Kidney (tissue), 14 donors: ENCODE results near the gene LYZL1. TPM values are rescaled to one million over a fixed set of nuclear protein-coding genes. Genes with fewer than 3 reads are reported as not detected.

Source experiments
- DNase-seq, 5 donors: peaks; one replicate each; pipeline ENCODE4 v3.0.0-alpha.2; 2013 to 2020
- FAIRE-seq: peaks from 2 replicates; lab custom pipeline; 2012; peaks lifted over from hg19 to GRCh38; lab: Jason Lieb, UNC
- H3K27ac ChIP-seq, 2 donors: one replicate each; pipeline ENCODE4 v1.7.0; 2013; ENCODE audit warnings: low read depth in 2 of 2, low read length in 2 of 2, inconsistent platforms in 1 of 2
- H3K27me3 ChIP-seq: one replicate; pipeline ENCODE4 v1.7.1; 2013; ENCODE audit warnings: low read length, inconsistent platforms; ENCODE audit not compliant: control insufficient read depth, insufficient read depth
- H3K36me3 ChIP-seq, 3 donors: one replicate each; pipeline versions ENCODE4 v1.7.0 to v1.7.1; 2013; ENCODE audit warnings: low read length in 3 of 3, control low read depth in 1 of 3, inconsistent platforms in 1 of 3; ENCODE audit not compliant: insufficient read depth in 3 of 3, control insufficient read depth in 2 of 3
- H3K4me1 ChIP-seq, 3 donors: one replicate each; pipeline versions ENCODE4 v1.7.0 to v1.7.1; 2013; ENCODE audit warnings: low read length in 3 of 3, inconsistent platforms in 1 of 3, low read depth in 1 of 3; ENCODE audit not compliant: control insufficient read depth in 2 of 3, insufficient read depth in 2 of 3
- H3K4me3 ChIP-seq, 3 donors: one replicate each; pipeline versions ENCODE4 v1.7.0 to v1.8.1; 2013; ENCODE audit warnings: low read length in 3 of 3, control low read depth in 1 of 3, inconsistent platforms in 1 of 3
- H3K9ac ChIP-seq, 3 donors: one replicate each; pipeline versions ENCODE4 v1.7.0 to v1.7.1; 2013; ENCODE audit warnings: low read length in 3 of 3, control low read depth in 1 of 3, inconsistent platforms in 1 of 3
- H3K9me3 ChIP-seq, 3 donors: one replicate each; pipeline versions ENCODE4 v1.7.0 to v1.7.1; 2013; ENCODE audit warnings: low read length in 3 of 3, control low read depth in 1 of 3, inconsistent platforms in 1 of 3; ENCODE audit not compliant: control insufficient read depth in 2 of 3, insufficient read depth in 1 of 3
- CTCF ChIP-seq: IDR thresholded peaks from 3 replicates; pipeline ENCODE4 v1.5.1; 2012; ENCODE audit warnings: mild to moderate bottlenecking, moderate library complexity, borderline replicate concordance; ENCODE audit not compliant: insufficient read depth; ENCODE audit errors: extremely low read depth
- intact Hi-C: fragments of 100-400 bp; cut with DNase I; formaldehyde crosslinking; loops from one replicate; pipeline ENCODE4 v1.11.1; 2022
- polyA plus RNA-seq: library from polyadenylated mRNA; stranded (reverse); fragments of 350-450 nt; fragmentation: Illumina TruSeq; extraction: RNeasy Lipid Tissue Mini Kit (QIAGEN cat#74804); gene quantifications from one replicate; pipeline ENCODE4 v1.2.3, GENCODE V29; 2014; ENCODE audit warnings: low read depth, low replicate concordance; ENCODE audit not compliant: insufficient read depth
- total RNA-seq: library from RNA; stranded (reverse); fragmentation: NEBNext Ultra II Directional; extraction: Animal tissue kit (Norgen Biotek cat#: 25700); gene quantifications from one replicate; pipeline ENCODE4 v1.2.1, GENCODE V29; 2021
- donor health status: control.
- donor health status: control.
- donor health status: control.
- donor health status: control.
- donor health status: control.
- donor health status: DM: yes; HTN: yes; CAD: no.
- donor health status: Normal renal cell carcinoma (clear cell type).

LYZL1 gene
- total and polyA plus RNA-seq, 2 donors from 2014 or later: not detected

GRCh38 chr10:29313071-29313470 lies 24.2 kb downstream of the LYZL1 start:
- no peaks in the 10 kb centered on the region for H3K9me3 ChIP-seq
- H3K27ac ChIP-seq: no peak overlapping the region
- no peak overlapping the region for H3K4me3 ChIP-seq
- DNase-seq (no peak), FAIRE-seq (no peak)
- intact Hi-C loops: no loop called here
- H3K4me1 ChIP-seq: peaks cover 0 to 3% (median 1%) of the 10 kb centered on the region in 3 donors
- TF ChIP-seq CTCF: no peak
- no peaks in the 10 kb centered on the region for H3K36me3 ChIP-seq
- no peak overlapping the region for H3K9ac ChIP-seq
- no peaks in the 10 kb centered on the region for H3K27me3 ChIP-seq

GRCh38 chr10:29314726-29315125 lies 25.9 kb downstream of the LYZL1 start:
- Histone ChIP-seq H3K4me1 (peaks cover 0 to 5% (median 3%) of the 10 kb centered on the region in 3 donors), H3K9ac (no peak overlapping the region), H3K27ac (no peak overlapping the region), H3K27me3 (no peaks in the 10 kb centered on the region), H3K9me3 (no peaks in the 10 kb centered on the region), H3K4me3 (no peak overlapping the region), H3K36me3 (no peaks in the 10 kb centered on the region)
- FAIRE-seq: no peak
- intact Hi-C loops: no loop called here
- DNase-seq: no peak
- TF ChIP-seq CTCF: no peak

- Histone ChIP-seq H3K4me3 (no peak overlapping the region), H3K4me1 (peaks cover 0 to 7% (median 3%) of the 10 kb centered on the region in 3 donors), H3K27ac (no peak overlapping the region), H3K27me3 (no peaks in the 10 kb centered on the region), H3K36me3 (no peaks in the 10 kb centered on the region), H3K9ac (no peak overlapping the region), H3K9me3 (no peaks in the 10 kb centered on the region)
- no peak for DNase-seq
- intact Hi-C loops: no loop called here
- FAIRE-seq: no peak
- TF ChIP-seq CTCF: no peak
Measured at GRCh38 chr10:29315814-29316213, 26.9 kb downstream of the LYZL1 start.
